Activated CD4-positive, alpha-beta T cell treated with anti-CD3 and anti-CD28 coated beads for 24 hours (primary cell): ENCODE data around the gene AASS.

ENCODE experiments used
- DNase-seq, 2 donors: peaks; one replicate each; pipeline ENCODE4 v3.0.0-alpha.2; 2020; ENCODE audit warnings: low read depth in 2 of 2

The AASS gene

GRCh38 chr7:122118757-122119156, 25.3 kb downstream of the AASS start:
- DNase-seq, result no peak

- DNase-seq, result no peak
Observed at GRCh38 chr7:122103064-122103463, 41.0 kb downstream of the AASS start.

- DNase-seq, result no peak
Observed at GRCh38 chr7:122100021-122100420, 44.0 kb downstream of the AASS start.

GRCh38 chr7:122095642-122096041, 48.4 kb downstream of the AASS start:
- DNase-seq, result no peak

GRCh38 chr7:122094549-122094948, 49.5 kb downstream of the AASS start:
- no peak for DNase-seq

- peak; percentile 19 to 28 for DNase-seq
Observed at GRCh38 chr7:122092964-122093797, 50.9 kb downstream of the AASS start.

- no peak for DNase-seq
Observed at GRCh38 chr7:122082670-122083069, 61.4 kb downstream of the AASS start.

GRCh38 chr7:122082160-122082559, 61.9 kb downstream of the AASS start:
- DNase-seq, result no peak

GRCh38 chr7:122073635-122074034, 70.4 kb downstream of the AASS start:
- DNase-seq, result no peak

GRCh38 chr7:122072924-122073599, 71.0 kb downstream of the AASS start:
- DNase-seq, result no peak

GRCh38 chr7:122072272-122072671, 71.8 kb downstream of the AASS start:
- no peak for DNase-seq

- no peak for DNase-seq
Observed at GRCh38 chr7:122070834-122071233, 73.2 kb downstream of the AASS start.

GRCh38 chr7:122070062-122070461, 74.0 kb downstream of the AASS start:
- no peak for DNase-seq

- no peak for DNase-seq
Observed at GRCh38 chr7:122068999-122069398, 75.0 kb downstream of the AASS start.

- no peak for DNase-seq
Observed at GRCh38 chr7:122068046-122068445, 76.0 kb downstream of the AASS start.

- DNase-seq, result no peak
Observed at GRCh38 chr7:122067077-122067476, 77.0 kb downstream of the AASS start.

- no peak for DNase-seq
Observed at GRCh38 chr7:122064971-122065370, 79.1 kb downstream of the AASS start.

- no peak for DNase-seq
Observed at GRCh38 chr7:122063146-122063545, 80.9 kb downstream of the AASS start.

GRCh38 chr7:122059542-122059941, 84.5 kb downstream of the AASS start:
- no peak for DNase-seq

GRCh38 chr7:122056977-122057376, 87.1 kb downstream of the AASS start:
- no peak for DNase-seq

GRCh38 chr7:122055073-122055472, 89.0 kb downstream of the AASS start:
- no peak for DNase-seq

- DNase-seq, result no peak
Observed at GRCh38 chr7:122054393-122054792, 89.7 kb downstream of the AASS start.

GRCh38 chr7:122046402-122046801, 97.6 kb downstream of the AASS start:
- DNase-seq, result no peak
